SK-N-MC (cell line): ENCODE measurements around the gene FXR2.

Source experiments
- EZH2 ChIP-seq: fragments of 200-600 bp; sonication (generic); IDR thresholded peaks from one replicate; pipeline ENCODE4 v1.6.1; 2017; ENCODE audit warnings: antibody characterized with exemption
- POLR2AphosphoS5 ChIP-seq: IDR thresholded peaks from 2 replicates; pipeline ENCODE4 v1.6.1; 2012; ENCODE audit warnings: mild to moderate bottlenecking, low read depth, low read length, borderline replicate concordance

DNA sequence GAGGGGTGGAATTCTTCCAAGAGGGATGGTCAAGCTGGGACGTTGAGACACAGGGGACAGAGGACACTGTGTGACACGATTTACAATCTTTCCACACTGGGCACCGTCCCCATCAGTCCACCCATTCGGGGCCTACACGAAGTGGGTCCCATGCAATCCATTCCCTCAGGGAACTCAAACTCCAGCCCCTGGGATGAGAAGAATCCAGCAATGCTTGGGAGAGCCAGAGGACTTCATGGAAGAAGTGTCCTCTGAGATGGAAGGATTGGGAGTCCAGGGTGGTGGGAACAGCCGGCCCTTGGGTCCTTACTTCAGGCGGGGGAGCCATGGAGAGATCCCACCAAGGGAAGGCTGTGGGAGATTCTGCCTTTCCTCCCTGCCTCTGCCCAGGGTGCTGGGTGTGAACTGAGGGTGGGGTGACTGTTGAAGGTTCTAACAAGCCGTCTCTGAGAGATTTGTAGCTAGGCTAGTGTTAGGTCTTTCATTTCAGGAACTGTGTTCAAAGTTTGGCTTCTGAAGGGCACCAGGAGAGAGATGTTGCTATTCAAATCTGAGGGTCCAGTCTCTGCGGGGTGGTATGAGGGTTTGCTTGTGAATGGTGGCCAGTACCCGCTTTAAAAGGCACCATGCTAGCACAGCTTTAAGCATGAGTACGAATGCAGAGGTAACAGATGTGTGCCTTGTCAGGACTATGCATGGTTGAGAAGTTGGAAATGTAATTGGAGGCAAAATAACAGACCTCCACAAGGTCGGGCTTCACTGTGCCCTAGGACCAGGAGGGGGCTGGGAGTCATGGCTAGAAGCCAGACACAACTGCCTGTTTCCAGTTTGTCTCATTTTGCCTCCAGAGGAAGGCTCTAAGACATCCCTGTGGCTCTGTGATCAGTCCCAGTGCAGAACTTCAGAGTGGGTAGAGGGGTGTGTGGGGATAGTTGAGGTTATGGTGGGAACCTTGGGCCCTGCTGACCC lies 38.0 kb upstream of the FXR2 start:
- no peak for TF ChIP-seq POLR2AphosphoS5
- no peak for TF ChIP-seq EZH2
